Measurements from ENCODE around the gene NRDC. TPM values are rescaled to one million over a fixed set of nuclear protein-coding genes. Genes with fewer than 3 reads are reported as not detected.
"Not testable (repeated sequence)": the region's sequence is repeated elsewhere in the genome, so short reads cannot be mapped to it uniquely, and the experiment has no call there.

Gene NRDC
- total and polyA plus RNA-seq, 9 donors: 80.1 to 146 (median 111) TPM

DNA sequence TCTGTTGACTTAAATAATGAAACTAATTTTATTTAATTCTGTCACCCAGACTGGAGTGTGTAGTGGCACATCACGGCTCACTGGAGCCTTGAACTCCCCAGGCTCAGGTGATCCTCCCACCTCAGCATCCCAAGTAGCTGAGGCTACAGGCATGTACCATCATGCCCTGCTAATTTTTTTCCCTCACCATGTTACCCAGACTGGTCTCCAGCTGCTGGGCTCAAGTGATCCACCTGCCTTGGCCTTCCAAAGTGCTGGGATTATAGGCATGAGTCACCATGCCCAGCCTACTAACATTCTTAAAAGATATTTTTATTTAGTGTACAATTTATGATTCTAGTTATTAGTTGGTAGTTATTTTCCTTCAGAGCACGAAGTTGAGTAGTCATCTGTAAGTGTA is 49.5 kb downstream of the NRDC start:
- H3K9me3 ChIP-seq (replicated peaks; ENCODE audit: control insufficient read depth, low read depth, low read length): no peaks in the 10 kb centered on the region
- no peaks in the 10 kb centered on the region for H3K27me3 ChIP-seq (ENCODE audit: control insufficient read depth, insufficient read depth, low read length)
- H3K4me1 ChIP-seq (ENCODE audit: control insufficient read depth, insufficient read depth, low read length): no peaks in the 10 kb centered on the region
- no peak overlapping the region for H3K4me3 ChIP-seq (ENCODE audit: low read length)
- H3K27ac ChIP-seq (ENCODE audit: low read length): no peak overlapping the region
- no CpG with 5 or more reads among the region's 2 CpGs for WGBS (ENCODE audit: insufficient coverage)
- DNase-seq: no peak
- H3K36me3 ChIP-seq (ENCODE audit: control insufficient read depth, insufficient read depth, low read length): peaks cover 17% of the 10 kb centered on the region

DNA sequence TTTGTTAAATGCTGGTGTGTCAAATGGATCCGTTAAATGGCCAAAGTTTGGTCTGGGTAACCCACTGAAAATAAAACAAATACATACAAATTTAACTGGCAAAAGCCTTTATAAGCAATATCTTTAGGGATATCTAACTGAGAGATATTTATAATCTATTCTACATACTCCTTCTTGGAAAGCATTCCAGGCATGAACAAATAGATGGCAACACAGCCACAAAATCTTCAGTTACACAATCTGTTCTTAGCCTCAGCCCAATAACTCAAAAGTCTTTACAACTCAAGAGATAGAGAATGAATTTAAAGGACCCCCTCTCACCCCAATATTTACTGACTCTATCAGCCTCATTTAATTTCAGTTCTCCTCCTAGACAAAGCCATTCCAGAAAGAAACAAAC is 58.7 kb downstream of the NRDC start:
- peaks cover 2% of the 10 kb centered on the region for H3K36me3 ChIP-seq (ENCODE audit: control insufficient read depth, insufficient read depth, low read length)
- no peak overlapping the region for H3K4me3 ChIP-seq (ENCODE audit: low read length)
- H3K27ac ChIP-seq (ENCODE audit: low read length): no peak overlapping the region
- H3K4me1 ChIP-seq (ENCODE audit: control insufficient read depth, insufficient read depth, low read length): no peaks in the 10 kb centered on the region
- H3K27me3 ChIP-seq (ENCODE audit: control insufficient read depth, insufficient read depth, low read length): no peaks in the 10 kb centered on the region
- H3K9me3 ChIP-seq (replicated peaks; ENCODE audit: control insufficient read depth, low read depth, low read length): no peaks in the 10 kb centered on the region
- no CpG with 5 or more reads among the region's 1 CpG for WGBS (ENCODE audit: insufficient coverage)
- DNase-seq: peak; percentile 12

DNA sequence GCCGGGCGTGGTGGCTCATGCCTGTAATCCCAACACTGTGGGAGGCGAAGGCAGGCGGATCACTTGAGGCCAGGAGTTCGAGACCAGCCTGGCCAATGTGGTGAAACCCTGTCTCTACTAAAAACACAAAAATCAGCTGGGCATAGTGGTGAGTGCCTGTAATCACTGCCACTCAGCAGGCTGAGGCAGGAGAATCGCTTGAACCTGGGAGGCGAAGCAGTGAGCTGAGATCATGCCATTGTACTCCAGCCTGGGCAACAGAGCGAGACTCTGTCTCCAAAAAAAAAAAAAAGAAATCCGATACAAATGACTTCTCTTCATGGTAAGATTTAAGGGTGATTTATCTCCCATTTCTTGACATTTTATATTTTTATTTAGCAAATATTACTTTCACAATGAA is 59.5 kb downstream of the NRDC start:
- H3K4me3 ChIP-seq (ENCODE audit: low read length); H3K4me1 ChIP-seq (ENCODE audit: control insufficient read depth, insufficient read depth, low read length); H3K27ac ChIP-seq (ENCODE audit: low read length); H3K36me3 ChIP-seq (ENCODE audit: control insufficient read depth, insufficient read depth, low read length); H3K9me3 ChIP-seq (replicated peaks; ENCODE audit: control insufficient read depth, low read depth, low read length); DNase-seq; H3K27me3 ChIP-seq (ENCODE audit: control insufficient read depth, insufficient read depth, low read length): not testable (repeated sequence)
- WGBS (ENCODE audit: insufficient coverage): 94% methylated on average over 3 of the region's 9 CpGs

DNA sequence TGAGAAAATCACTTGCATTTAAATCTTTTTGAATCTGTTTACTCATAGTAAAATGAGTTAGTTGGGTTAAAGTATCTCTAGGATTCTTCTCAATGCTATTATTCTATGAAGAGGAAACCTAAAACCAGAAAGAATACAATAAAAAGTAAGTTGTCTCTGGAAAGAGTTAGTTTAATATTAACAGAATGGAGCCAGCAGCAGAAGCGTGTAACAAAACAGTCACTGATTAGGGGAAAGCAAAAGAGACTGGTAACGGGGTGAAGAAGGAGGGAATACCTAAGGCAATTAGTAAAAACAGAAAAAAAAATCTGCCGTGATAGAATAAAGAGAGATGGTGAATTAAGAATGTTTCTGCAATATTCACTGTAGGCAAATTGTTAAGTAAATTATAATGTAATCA is 60.0 kb downstream of the NRDC start:
- Histone ChIP-seq H3K4me3 (ENCODE audit: low read length) (no peak overlapping the region), H3K4me1 (ENCODE audit: control insufficient read depth, insufficient read depth, low read length) (no peaks in the 10 kb centered on the region), H3K36me3 (ENCODE audit: control insufficient read depth, insufficient read depth, low read length) (peaks cover 4% of the 10 kb centered on the region), H3K9me3 (replicated peaks; ENCODE audit: control insufficient read depth, low read depth, low read length) (no peaks in the 10 kb centered on the region), H3K27me3 (ENCODE audit: control insufficient read depth, insufficient read depth, low read length) (no peaks in the 10 kb centered on the region), H3K27ac (ENCODE audit: low read length) (no peak overlapping the region)
- 100% methylated on average over 2 of the region's 3 CpGs for WGBS (ENCODE audit: insufficient coverage)
- no peak for DNase-seq

DNA sequence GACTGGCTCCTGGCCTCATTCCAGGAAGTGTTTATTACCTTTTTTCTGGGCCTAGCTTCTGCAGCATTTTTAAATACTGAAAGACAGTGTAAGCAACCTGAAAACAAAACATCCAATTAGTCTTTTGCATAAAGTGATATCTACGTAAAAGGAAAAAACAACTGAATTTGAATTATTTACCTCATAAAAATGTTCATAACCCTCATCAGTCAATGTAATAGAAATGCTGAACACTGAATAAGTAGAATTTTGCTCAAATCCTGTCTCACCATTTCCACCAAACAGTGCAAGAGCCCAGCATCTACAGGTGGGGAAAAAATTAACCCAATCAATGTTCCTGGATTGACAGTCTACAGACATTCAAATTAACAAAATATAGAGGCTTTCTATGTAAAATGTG is 64.0 kb downstream of the NRDC start:
- no peaks in the 10 kb centered on the region for H3K9me3 ChIP-seq (replicated peaks; ENCODE audit: control insufficient read depth, low read depth, low read length)
- H3K4me3 ChIP-seq (ENCODE audit: low read length): no peak overlapping the region
- H3K4me1 ChIP-seq (ENCODE audit: control insufficient read depth, insufficient read depth, low read length): no peaks in the 10 kb centered on the region
- no peak for DNase-seq
- H3K27me3 ChIP-seq (ENCODE audit: control insufficient read depth, insufficient read depth, low read length): no peaks in the 10 kb centered on the region
- H3K36me3 ChIP-seq (ENCODE audit: control insufficient read depth, insufficient read depth, low read length): peaks cover 18% of the 10 kb centered on the region
- no peak overlapping the region for H3K27ac ChIP-seq (ENCODE audit: low read length)
- no CpG with 5 or more reads among the region's 1 CpG for WGBS (ENCODE audit: insufficient coverage)

DNA sequence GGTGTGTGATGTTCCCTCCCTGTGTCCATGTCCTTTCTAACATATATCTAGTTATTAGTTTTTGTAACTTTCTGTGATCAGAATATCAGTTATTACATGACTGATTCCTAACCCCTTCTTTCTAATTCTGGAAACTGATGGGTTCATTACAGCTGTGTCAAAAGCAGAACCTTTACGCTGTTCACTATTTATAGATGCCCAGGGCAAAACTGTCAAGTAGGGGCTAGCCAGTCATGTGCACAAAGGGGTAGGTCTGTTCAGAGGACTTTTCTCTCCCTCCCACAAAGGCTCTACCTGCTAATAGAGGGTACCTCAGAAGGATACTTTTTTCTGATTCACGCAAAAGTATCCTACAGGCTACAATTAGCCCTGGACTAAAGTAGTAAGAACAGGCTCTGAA is 79.2 kb downstream of the NRDC start:
- Histone ChIP-seq H3K9me3 (replicated peaks; ENCODE audit: control insufficient read depth, low read depth, low read length) (no peaks in the 10 kb centered on the region), H3K4me1 (ENCODE audit: control insufficient read depth, insufficient read depth, low read length) (no peaks in the 10 kb centered on the region), H3K4me3 (ENCODE audit: low read length) (no peak overlapping the region), H3K27me3 (ENCODE audit: control insufficient read depth, insufficient read depth, low read length) (no peaks in the 10 kb centered on the region), H3K27ac (ENCODE audit: low read length) (no peak overlapping the region), H3K36me3 (ENCODE audit: control insufficient read depth, insufficient read depth, low read length) (peaks cover 44% of the 10 kb centered on the region)
- no peak for DNase-seq
- no CpG with 5 or more reads among the region's 2 CpGs for WGBS (ENCODE audit: insufficient coverage)

- no peak overlapping the region for H3K4me3 ChIP-seq (ENCODE audit: low read length)
- H3K27ac ChIP-seq (ENCODE audit: low read length): no peak overlapping the region
- no peaks in the 10 kb centered on the region for H3K9me3 ChIP-seq (replicated peaks; ENCODE audit: control insufficient read depth, low read depth, low read length)
- H3K4me1 ChIP-seq (ENCODE audit: control insufficient read depth, insufficient read depth, low read length): no peaks in the 10 kb centered on the region
- no peaks in the 10 kb centered on the region for H3K27me3 ChIP-seq (ENCODE audit: control insufficient read depth, insufficient read depth, low read length)
- no peak for DNase-seq
- peaks cover 70% of the 10 kb centered on the region for H3K36me3 ChIP-seq (ENCODE audit: control insufficient read depth, insufficient read depth, low read length)
Observed at GRCh38 chr1:51794868-51795267, 83.7 kb downstream of the NRDC start.

- peaks cover 70% of the 10 kb centered on the region for H3K36me3 ChIP-seq (ENCODE audit: control insufficient read depth, insufficient read depth, low read length)
- H3K27ac ChIP-seq (ENCODE audit: low read length): no peak overlapping the region
- WGBS (ENCODE audit: insufficient coverage): 100% methylated on average over 2 of the region's 2 CpGs
- no peak overlapping the region for H3K4me3 ChIP-seq (ENCODE audit: low read length)
- no peak for DNase-seq
- H3K4me1 ChIP-seq (ENCODE audit: control insufficient read depth, insufficient read depth, low read length): no peaks in the 10 kb centered on the region
- H3K27me3 ChIP-seq (ENCODE audit: control insufficient read depth, insufficient read depth, low read length): no peaks in the 10 kb centered on the region
- no peaks in the 10 kb centered on the region for H3K9me3 ChIP-seq (replicated peaks; ENCODE audit: control insufficient read depth, low read depth, low read length)
Observed at GRCh38 chr1:51794260-51794659, 84.3 kb downstream of the NRDC start.

- Histone ChIP-seq H3K4me1 (ENCODE audit: control insufficient read depth, insufficient read depth, low read length) (no peaks in the 10 kb centered on the region), H3K27me3 (ENCODE audit: control insufficient read depth, insufficient read depth, low read length) (no peaks in the 10 kb centered on the region), H3K36me3 (ENCODE audit: control insufficient read depth, insufficient read depth, low read length) (peaks cover 75% of the 10 kb centered on the region), H3K9me3 (replicated peaks; ENCODE audit: control insufficient read depth, low read depth, low read length) (no peaks in the 10 kb centered on the region), H3K4me3 (ENCODE audit: low read length) (no peak overlapping the region), H3K27ac (ENCODE audit: low read length) (no peak overlapping the region)
- 100% methylated on average over 1 of the region's 1 CpG for WGBS (ENCODE audit: insufficient coverage)
- DNase-seq: peak; percentile 67
Observed at GRCh38 chr1:51792864-51793263, 85.7 kb downstream of the NRDC start.

DNA sequence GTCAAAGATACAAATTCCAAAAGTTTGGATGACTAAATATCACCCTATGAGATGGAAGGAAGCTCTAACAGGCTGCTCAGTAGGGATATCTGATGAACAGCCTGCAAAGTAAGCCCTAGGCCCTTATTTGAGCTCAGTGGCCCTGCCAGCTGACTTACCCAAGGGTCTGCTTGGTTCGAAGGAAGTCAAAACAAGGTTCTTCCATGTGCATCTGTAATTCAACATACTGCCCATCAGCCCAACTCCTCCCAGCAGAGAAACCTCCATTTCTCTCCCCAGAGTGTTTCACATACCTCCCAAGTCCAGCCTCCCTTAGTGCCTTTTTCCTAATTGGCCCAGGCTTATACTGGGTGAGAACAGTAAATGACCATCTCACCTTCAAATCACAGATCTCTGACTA is 86.6 kb downstream of the NRDC start:
- WGBS (ENCODE audit: insufficient coverage): 92% methylated on average over 1 of the region's 1 CpG
- Histone ChIP-seq H3K9me3 (replicated peaks; ENCODE audit: control insufficient read depth, low read depth, low read length) (no peaks in the 10 kb centered on the region), H3K27me3 (ENCODE audit: control insufficient read depth, insufficient read depth, low read length) (no peaks in the 10 kb centered on the region), H3K36me3 (ENCODE audit: control insufficient read depth, insufficient read depth, low read length) (peaks cover 81% of the 10 kb centered on the region), H3K4me3 (ENCODE audit: low read length) (no peak overlapping the region), H3K4me1 (ENCODE audit: control insufficient read depth, insufficient read depth, low read length) (no peaks in the 10 kb centered on the region), H3K27ac (ENCODE audit: low read length) (no peak overlapping the region)
- DNase-seq: no peak

- DNase-seq: no peak
- H3K4me1 ChIP-seq (ENCODE audit: control insufficient read depth, insufficient read depth, low read length): no peaks in the 10 kb centered on the region
- 100% methylated on average over 3 of the region's 6 CpGs for whole genome bisulfite sequencing (ENCODE audit: insufficient coverage)
- no peak overlapping the region for H3K27ac ChIP-seq (ENCODE audit: low read length)
- peaks cover 84% of the 10 kb centered on the region for H3K36me3 ChIP-seq (ENCODE audit: control insufficient read depth, insufficient read depth, low read length)
- no peaks in the 10 kb centered on the region for H3K9me3 ChIP-seq (replicated peaks; ENCODE audit: control insufficient read depth, low read depth, low read length)
- H3K4me3 ChIP-seq (ENCODE audit: low read length): no peak overlapping the region
- no peaks in the 10 kb centered on the region for H3K27me3 ChIP-seq (ENCODE audit: control insufficient read depth, insufficient read depth, low read length)
Observed at GRCh38 chr1:51790385-51790784, 88.1 kb downstream of the NRDC start.
